ENCODE measurements around the gene CAMK2N2.

CAMK2N2 gene

DNA sequence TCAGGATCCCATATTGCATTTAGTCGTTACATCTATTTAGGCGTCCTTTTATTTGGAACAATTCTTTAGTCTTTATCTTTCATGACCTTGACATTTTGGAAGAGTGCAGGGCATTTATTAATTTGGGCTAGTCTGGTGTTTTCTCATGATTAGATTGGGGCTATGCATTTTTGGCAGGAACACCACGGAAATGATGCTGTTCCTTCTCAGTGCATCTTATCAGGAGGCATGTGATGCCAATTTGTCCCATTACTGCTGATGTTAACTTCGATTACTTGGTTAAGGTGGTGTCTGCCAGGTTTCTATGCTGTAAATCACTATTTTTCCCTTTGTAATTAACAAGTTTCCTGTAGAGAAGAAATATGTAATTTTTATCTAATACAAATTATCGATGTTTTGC, 50.1 kb downstream of the CAMK2N2 start:
- no peak for DNase-seq

Data from activated CD4-positive, alpha-beta T cell treated with anti-CD3 and anti-CD28 coated beads, Interleukin-2, amount 50 U/mL, for 1 hour (primary cell).